Breast epithelium (tissue), 3 donors: Measurements from ENCODE around the gene GPATCH4.

ENCODE experiments used
- POLR2A ChIP-seq: fragments of 450-650 bp; IDR thresholded peaks from one replicate; pipeline ENCODE4 v1.6.1; 2016; ENCODE audit warnings: antibody characterized with exemption, mild to moderate bottlenecking, moderate library complexity
- TF ChIP-seq, protein P1 (sequence below), 3 donors: fragments of 450-650 bp; IDR thresholded peaks; one replicate each; pipeline ENCODE4 v1.5.1; 2016 to 2017; ENCODE audit warnings: antibody characterized with exemption in 3 of 3, mild to moderate bottlenecking in 3 of 3, moderate library complexity in 3 of 3

DNA sequence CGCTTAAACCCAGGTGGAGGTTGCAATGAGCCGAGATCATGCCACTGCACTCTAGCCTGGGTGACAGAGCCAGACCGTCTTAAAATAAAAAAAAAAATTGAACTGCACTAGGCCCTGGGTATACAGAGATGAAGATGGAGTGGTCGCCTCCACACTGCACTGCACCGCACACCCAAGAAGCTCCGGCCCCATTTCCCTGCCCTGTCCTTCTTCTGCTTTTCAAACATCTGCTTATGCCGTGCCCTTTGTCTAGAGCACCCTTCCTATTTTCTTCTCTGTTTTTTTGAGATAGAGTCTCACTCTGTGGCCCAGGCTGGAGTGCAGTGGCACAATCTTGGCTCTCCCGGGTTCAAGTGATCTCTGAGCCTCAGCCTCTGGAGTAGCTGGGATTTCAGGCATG is 46.3 kb downstream of the GPATCH4 start:
- TF ChIP-seq, protein P1, sequence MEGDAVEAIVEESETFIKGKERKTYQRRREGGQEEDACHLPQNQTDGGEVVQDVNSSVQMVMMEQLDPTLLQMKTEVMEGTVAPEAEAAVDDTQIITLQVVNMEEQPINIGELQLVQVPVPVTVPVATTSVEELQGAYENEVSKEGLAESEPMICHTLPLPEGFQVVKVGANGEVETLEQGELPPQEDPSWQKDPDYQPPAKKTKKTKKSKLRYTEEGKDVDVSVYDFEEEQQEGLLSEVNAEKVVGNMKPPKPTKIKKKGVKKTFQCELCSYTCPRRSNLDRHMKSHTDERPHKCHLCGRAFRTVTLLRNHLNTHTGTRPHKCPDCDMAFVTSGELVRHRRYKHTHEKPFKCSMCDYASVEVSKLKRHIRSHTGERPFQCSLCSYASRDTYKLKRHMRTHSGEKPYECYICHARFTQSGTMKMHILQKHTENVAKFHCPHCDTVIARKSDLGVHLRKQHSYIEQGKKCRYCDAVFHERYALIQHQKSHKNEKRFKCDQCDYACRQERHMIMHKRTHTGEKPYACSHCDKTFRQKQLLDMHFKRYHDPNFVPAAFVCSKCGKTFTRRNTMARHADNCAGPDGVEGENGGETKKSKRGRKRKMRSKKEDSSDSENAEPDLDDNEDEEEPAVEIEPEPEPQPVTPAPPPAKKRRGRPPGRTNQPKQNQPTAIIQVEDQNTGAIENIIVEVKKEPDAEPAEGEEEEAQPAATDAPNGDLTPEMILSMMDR (IDR thresholded peaks at IDR 0.05), result no peak
- TF ChIP-seq POLR2A, result no peak
